Right hindlimb (tissue), 1 donor: ENCODE results near the gene SLC35G4.
"Not testable (repeated sequence)": the region's sequence is repeated elsewhere in the genome, so short reads cannot be mapped to it uniquely, and the experiment has no call there.

Experiments
- DNase-seq: peaks from one replicate; pipeline ENCODE4 v3.0.0-alpha.2; 2018

SLC35G4 gene

DNA sequence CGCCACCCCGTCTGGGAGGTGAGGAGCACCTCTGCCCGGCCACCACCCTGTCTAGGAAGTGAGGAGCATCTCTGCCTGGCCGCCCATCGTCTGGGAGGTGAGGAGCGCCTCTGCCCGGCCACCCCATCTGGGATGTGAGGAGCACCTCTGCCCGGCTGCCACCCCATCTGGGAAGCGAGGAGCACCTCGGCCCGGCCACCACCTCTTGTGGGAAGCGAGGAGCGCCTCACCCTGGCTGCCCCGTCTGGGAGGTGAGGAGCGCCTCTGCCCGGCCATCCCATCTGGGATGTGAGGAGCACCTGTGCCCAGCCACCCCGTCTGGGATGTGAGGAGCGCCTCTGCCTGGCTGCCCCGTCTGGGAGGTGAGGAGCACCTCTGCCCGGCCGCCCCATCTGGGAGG, 4.6 kb downstream of the SLC35G4 start:
- not testable (repeated sequence) for DNase-seq

DNA sequence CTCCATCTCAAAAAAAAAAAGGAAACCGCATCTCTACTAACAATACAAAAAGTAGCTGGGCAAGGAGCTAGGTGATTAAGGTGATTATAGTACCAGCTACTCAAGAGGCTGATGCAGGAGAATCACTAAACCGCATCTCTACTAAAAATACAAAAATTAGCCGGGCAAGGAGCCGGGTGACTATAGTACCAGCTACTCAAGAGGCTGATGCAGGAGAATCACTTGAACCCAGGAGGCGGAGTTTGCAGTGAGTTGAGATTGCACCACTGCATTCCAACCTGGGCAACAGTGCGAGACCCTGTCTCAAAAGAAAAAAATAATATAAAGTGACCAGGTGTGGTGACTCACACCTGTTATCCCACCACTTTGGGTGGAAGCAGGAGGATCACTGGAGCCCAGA, 5.6 kb downstream of the SLC35G4 start:
- not testable (repeated sequence) for DNase-seq

DNA sequence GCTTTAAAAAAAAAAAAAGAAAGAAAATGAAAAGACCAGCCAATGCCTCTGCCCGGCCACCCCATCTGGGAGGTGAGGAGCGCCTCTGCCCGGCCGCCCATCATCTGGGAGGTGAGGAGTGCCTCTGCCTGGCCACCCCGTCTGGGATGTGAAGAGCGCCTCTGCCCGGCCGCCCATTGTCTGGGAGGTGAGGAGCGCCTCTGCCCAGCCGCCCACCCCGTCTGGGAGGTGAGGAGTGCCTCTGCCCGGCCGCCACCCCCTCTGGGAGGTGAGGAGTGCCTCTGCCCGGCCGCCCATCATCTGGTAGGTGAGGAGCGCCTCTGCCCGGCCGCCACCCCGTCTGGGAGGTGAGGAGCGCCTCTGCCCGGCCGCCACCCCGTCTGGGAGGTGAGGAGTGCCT, 37.9 kb downstream of the SLC35G4 start:
- not testable (repeated sequence) for DNase-seq

DNA sequence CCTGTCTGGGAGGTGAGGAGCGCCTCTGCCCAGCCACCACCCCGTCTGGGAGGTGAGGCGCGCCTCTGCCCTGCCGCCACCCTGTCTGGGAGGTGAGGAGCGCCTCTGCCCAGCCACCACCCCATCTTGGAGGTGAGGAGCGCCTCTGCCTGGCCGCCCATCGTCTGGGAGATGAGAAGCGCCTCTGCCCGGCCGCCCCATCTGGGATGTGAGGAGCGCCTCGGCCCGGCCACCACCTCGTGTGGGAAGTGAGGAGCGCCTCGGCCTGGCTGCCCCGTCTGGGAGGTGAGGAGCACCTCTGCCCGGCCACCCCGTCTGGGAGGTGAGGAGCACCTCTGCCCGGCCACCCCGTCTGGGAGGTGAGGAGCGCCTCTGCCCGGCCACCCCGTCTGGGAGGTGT, 38.4 kb downstream of the SLC35G4 start:
- not testable (repeated sequence) for DNase-seq

DNA sequence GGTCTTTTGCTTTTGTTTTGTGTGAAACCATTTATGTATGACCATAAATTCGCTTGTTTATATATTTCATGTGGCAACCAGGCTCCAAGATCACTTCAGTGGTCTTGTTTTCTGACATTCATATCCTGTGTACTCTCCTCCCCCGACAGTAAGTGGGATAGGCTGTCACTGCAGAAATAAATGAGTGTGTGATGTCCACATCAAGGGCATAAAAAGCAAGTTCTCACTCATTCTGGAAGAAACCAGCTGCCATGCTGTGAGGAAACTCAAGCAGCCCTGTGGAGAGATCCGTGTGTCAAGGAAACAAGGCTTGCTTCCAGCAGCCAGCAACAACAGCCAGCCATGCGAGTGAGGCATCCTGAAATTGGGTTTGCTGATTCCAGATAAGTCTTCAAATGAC, 40.4 kb downstream of the SLC35G4 start:
- DNase-seq, result no peak

DNA sequence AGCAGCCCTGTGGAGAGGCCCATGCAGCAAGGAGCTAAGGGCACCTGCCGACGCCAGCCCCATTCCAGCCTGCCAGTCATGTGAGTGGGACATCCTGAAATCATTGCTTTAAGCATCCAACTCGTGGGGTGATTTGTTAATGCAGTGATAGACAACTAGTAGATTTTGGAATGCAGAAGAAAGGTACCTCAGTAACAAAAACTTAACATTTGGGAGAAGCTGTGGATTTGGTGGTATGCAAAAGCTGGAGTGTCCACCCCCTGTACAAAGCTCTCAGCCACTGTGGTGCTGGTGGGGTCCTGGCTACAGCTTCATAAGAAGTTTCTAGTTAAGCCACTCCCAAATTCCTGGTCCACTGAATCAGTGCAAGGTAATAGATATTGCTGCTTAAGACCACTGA, 42.5 kb downstream of the SLC35G4 start:
- no peak for DNase-seq

DNA sequence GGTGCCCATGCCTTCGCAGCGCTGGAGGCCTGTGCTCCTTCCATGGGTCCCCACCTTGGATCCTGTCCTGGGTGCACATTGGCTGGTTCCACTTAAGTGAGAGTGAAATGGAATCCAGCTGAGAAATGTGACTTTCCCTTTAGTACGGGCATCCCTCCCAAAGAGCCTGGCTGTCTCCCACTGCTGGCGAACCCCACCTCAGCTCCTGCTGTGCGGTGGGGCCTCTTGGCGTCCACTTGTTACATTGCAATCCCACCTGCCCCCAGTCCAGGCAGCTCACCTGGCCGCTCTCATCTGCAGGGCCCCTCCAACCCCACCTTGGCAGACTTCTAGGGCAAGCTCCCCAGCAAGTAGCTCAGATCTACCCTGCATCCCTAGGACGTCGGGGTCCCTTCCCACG, 44.1 kb downstream of the SLC35G4 start:
- DNase-seq, result no peak

DNA sequence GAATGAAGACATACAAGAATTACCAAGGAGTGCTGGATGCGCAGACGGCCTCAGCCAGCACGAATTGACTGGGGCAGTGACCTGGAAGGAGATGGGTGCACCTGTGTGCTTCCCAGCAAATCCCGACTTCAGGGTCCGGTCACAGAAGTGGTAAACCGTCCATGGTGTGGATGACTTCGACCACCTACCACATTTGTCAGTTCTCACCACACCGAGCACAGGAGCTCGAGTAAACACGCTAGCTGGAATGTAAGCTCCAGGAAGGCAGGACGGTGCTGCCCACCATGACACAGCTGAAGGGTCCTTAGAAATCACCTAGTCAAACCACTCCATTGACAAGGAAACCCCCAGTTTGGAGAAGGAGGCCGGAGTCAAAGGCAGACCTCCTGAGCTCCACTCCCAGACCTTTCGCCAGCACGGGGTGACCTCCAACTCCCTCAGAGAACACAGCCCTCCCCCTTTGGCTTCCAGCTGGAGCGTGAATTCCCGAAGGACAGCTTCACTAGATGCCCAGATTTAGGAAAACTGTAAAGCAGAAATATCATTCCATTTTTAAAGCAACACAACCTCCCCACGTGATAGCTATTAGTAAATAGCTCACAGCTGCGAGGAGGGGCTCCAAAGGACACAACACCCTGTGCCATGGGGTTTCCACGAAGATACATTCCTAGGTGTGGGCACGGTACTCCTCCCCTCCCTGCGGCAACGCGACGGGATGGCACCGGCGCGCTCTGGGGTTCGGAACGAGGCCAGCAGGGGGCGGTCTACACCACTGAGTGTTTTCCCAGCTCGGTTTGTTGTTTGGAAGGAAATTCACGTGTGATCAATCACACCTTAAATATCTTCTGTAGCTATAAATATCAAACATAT, 45.6 kb downstream of the SLC35G4 start:
- DNase-seq, result peak; percentile 39

DNA sequence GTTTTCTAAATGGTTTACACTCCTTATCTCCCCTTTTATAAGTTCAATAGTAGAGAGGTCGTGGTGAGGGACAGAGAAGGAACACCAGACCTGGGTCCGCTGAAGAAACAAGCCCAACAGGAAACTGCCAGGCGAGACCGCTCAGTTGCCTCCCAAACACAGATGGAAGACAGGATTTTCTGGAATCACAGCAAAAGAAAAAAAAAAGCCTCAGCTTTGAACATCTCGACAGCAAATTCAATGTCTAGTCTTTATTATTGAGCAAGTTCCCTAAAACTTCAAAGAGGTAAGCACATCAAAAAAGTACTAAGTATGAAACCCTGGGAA, 46.2 kb downstream of the SLC35G4 start:
- DNase-seq, result no peak

DNA sequence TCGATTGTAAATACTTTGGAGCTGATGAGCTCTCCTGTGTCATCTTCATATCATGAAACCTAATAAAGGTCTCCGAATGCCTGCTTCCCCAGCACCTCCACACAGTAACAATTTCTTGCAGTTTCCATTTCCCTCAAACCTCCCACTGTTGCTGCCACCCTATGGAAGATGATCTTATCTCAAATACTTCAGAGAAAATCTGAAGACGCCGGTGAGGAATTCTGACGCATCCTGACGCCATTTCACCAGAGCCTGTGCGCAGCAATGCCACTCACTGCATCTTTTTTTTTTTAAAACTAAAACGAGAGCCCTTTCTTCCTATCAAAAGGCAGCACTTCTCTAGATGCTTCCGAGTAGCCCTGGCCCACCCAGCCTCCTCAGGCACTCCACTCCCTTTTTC, 47.8 kb downstream of the SLC35G4 start:
- no peak for DNase-seq

DNA sequence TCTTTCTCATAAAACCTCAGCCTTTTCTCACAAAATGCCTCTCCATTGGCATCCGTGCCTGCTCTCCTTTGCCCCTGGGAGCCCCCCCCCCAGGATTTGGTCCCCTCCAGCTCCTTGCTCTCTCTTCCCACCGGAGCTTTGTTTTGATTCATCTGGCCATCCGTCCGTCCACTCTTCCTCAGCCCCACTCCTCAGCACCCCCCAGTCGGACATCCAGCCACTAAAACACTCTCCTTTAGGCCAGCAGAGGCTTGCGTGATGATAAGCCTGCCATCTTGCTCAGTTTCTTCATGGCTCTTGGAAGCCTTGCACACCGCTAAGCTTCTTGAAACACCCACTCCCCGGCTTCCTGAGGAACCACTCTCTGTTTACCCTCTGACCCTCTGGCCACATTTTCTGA, 48.2 kb downstream of the SLC35G4 start:
- DNase-seq, result no peak

DNA sequence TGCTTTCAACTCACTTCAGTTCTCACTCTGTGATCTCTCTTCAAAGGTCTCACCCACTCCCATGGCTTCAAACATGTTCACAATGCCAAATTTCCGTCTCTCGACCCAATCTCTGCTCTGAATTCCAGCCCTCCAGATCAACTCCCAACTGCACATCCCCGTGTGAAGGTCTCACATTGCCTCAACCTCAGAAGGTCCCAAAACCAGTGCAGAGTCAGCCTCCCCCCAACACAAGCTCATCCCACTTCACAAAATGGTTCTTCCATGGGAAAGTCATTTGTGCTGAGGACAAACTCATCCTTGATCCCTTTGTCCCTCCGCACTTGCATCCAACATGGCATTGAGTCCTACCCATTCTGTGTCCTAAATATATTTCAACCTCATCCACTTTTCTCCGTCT, 48.6 kb downstream of the SLC35G4 start:
- no peak for DNase-seq

DNA sequence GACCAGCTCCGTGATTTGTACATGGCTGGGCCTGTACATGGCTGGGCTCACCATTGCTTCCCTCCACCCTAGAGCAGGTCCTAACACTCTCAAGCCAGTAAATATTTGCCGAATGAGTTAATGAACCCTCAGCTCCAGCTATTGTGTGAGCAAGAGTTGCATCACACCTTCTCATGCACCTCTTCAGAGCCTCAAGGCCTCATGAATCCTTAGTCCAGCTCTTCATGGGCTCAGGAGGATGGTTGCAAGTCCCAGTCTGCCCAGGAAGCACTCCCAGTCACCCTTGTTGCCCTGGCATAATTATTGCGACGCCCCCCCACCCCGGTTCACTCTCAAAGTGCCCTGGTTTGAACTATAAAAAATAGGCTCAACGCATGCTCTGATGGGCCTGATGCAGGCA, 49.6 kb downstream of the SLC35G4 start:
- DNase-seq, result no peak
